NT2/D1 (cell line): ENCODE data around the gene SF3B5.

ENCODE experiments used
- SUZ12 ChIP-seq: IDR thresholded peaks from 2 replicates; pipeline ENCODE4 v1.6.1; 2011; ENCODE audit not compliant: insufficient read length, insufficient read depth; ENCODE audit errors: extremely low read depth
- YY1 ChIP-seq: IDR thresholded peaks from 2 replicates; pipeline ENCODE4 v1.6.1; 2011; ENCODE audit not compliant: insufficient read length, insufficient read depth
- ZNF274 ChIP-seq: IDR thresholded peaks from 2 replicates; pipeline ENCODE4 v1.6.1; 2011; ENCODE audit warnings: mild to moderate bottlenecking, low read depth, low read length

DNA sequence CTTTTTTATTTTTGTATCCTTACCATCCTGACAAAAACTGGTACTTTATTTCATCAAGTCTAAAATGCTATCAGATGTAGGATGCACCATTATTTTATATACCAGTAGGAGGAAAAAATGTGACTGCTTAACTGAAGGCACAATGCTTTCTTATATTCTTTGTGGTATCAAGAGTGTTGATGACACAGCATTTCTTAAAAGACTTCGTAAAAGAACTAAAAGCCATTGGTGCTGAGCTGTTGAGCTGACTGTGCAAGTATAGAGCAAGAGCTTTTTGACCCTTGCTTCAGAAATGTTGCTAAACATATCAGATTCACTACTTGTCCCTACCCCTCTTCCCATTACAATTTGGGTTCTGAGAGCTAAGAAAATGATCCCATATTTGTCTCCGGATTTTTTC is 17.5 kb downstream of the SF3B5 start:
- no peak for TF ChIP-seq YY1
- TF ChIP-seq SUZ12, result no peak
- no peak for TF ChIP-seq ZNF274
